ENCODE data around the gene CNTN1. TPM values are rescaled to one million over a fixed set of nuclear protein-coding genes. Genes with fewer than 3 reads are reported as not detected.
"Not testable (repeated sequence)": the region's sequence is repeated elsewhere in the genome, so short reads cannot be mapped to it uniquely, and the experiment has no call there.

CNTN1 gene
- total RNA-seq, 6 donors from 2014 or later = 1.0 to 9.8 (median 5.6) TPM

DNA sequence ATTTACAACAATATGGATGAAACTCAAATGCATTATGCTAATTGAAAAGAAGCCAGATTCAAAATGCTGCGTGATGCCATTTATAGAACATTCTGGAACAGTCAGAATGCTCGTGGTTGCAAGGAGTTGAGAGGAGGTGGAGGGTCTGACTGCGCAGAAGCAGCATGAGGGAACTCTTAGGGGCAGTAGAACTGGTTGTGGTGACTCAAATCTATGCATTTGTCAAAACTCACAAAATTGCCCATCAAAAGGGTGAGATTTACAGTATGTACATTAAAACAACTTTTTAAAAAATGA is 382.2 kb downstream of the CNTN1 start:
- ATAC-seq (ENCODE audit: low FRiP score in 2 of 2) (no peak), DNase-seq (no peak)
- Histone ChIP-seq H3K4me1 (no peaks in the 10 kb centered on the region), H3K4me3 (no peak overlapping the region), H3K27ac (no peak overlapping the region), H3K9me3 (no peaks in the 10 kb centered on the region), H3K36me3 (no peaks in the 10 kb centered on the region), H3K27me3 (no peaks in the 10 kb centered on the region)
- TF ChIP-seq EP300 (IDR thresholded peaks at IDR 0.05) (no peak), POLR2AphosphoS5 (IDR thresholded peaks at IDR 0.05) (no peak), POLR2A (IDR thresholded peaks at IDR 0.05) (no peak)
- TF ChIP-seq, protein P1, sequence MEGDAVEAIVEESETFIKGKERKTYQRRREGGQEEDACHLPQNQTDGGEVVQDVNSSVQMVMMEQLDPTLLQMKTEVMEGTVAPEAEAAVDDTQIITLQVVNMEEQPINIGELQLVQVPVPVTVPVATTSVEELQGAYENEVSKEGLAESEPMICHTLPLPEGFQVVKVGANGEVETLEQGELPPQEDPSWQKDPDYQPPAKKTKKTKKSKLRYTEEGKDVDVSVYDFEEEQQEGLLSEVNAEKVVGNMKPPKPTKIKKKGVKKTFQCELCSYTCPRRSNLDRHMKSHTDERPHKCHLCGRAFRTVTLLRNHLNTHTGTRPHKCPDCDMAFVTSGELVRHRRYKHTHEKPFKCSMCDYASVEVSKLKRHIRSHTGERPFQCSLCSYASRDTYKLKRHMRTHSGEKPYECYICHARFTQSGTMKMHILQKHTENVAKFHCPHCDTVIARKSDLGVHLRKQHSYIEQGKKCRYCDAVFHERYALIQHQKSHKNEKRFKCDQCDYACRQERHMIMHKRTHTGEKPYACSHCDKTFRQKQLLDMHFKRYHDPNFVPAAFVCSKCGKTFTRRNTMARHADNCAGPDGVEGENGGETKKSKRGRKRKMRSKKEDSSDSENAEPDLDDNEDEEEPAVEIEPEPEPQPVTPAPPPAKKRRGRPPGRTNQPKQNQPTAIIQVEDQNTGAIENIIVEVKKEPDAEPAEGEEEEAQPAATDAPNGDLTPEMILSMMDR (IDR thresholded peaks at IDR 0.05) = no peak
- 74 to 78% methylated on average over 3 of the region's 3 CpGs for WGBS, 2 donors

DNA sequence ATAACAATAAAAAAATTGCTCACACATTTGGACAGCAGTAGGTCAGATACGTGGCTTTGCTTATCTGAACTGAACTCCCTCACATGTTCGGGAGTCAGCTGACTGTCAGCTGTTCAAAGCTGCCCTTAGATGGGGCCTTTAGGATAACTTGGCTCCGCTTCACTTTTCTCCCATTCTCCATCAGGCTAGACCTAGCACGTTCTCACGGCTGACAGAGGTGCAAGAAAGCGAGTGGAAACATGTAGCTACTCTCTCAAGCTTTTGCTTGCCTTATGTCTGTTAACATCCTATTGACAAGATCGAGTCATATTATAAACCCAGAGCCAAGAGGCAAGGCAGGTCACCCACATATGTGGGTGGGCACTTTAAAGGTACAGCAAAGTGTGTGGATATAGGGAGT is 383.9 kb downstream of the CNTN1 start:
- DNase-seq (no peak), ATAC-seq (ENCODE audit: low FRiP score in 2 of 2) (no peak)
- Histone ChIP-seq H3K27ac (no peak overlapping the region), H3K36me3 (no peaks in the 10 kb centered on the region), H3K9me3 (peaks cover 0 to 5% (median 1%) of the 10 kb centered on the region in 4 donors), H3K27me3 (no peaks in the 10 kb centered on the region), H3K4me1 (no peaks in the 10 kb centered on the region), H3K4me3 (no peak overlapping the region)
- WGBS, 2 donors = 59 to 70% methylated on average over 7 of the region's 7 CpGs
- TF ChIP-seq POLR2A (IDR thresholded peaks at IDR 0.05) = no peak
- TF ChIP-seq, protein P1 (IDR thresholded peaks at IDR 0.05) = no peak
- TF ChIP-seq POLR2AphosphoS5 (IDR thresholded peaks at IDR 0.05) = no peak
- no peak for TF ChIP-seq EP300 (IDR thresholded peaks at IDR 0.05)

DNA sequence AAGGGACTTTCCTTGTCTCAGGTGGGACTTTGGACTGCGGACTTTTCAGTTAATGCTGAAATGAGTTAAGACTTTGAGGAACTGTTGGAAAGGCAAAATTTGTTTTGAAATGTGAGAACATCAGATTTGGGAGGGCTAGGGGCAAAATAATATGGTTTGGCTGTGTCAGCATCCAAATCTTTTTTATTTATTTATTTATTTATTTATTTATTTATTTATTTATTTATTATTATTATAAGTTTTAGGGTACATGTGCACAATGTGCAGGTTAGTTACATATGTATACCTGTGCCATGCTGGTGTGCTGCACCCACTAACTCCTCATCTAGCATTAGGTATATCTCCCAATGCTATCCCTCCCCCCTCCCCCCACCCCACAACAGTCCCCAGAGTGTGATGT is 389.0 kb downstream of the CNTN1 start:
- not testable (repeated sequence) for H3K4me3 ChIP-seq; ATAC-seq (ENCODE audit: low FRiP score in 2 of 2); H3K27ac ChIP-seq; H3K36me3 ChIP-seq; H3K27me3 ChIP-seq; DNase-seq; H3K9me3 ChIP-seq; H3K4me1 ChIP-seq
- WGBS, 2 donors = 0% methylated on average over 1 of the region's 1 CpG

DNA sequence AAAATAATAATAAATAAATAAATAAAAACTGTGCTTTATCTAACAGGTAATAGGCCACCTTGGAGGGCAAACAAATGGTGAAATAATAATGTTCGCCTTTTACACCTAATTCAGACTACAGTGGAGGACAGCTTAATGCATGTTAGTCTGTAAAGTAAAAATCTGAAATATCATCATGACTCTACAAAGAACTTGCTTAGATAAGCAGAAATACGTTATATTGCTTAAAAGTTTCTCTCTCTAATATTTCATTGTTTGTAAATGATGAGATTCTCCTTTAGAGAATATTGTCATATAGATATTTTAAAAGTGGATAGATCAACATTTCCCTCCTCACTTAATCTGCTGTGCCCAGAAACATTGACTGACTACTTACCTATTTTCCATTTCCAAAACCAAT is 397.2 kb downstream of the CNTN1 start:
- Histone ChIP-seq H3K27me3 (no peaks in the 10 kb centered on the region), H3K4me3 (no peak overlapping the region), H3K9me3 (no peaks in the 10 kb centered on the region), H3K27ac (no peak overlapping the region), H3K36me3 (no peaks in the 10 kb centered on the region), H3K4me1 (no peaks in the 10 kb centered on the region)
- ATAC-seq (ENCODE audit: low FRiP score in 2 of 2) = no peak
- WGBS, 2 donors = 81 to 85% methylated on average over 2 of the region's 2 CpGs
- no peak for DNase-seq
- TF ChIP-seq, protein P1 (IDR thresholded peaks at IDR 0.05) = no peak
- TF ChIP-seq EP300 (IDR thresholded peaks at IDR 0.05) (no peak), POLR2AphosphoS5 (IDR thresholded peaks at IDR 0.05) (no peak), POLR2A (IDR thresholded peaks at IDR 0.05) (no peak)

DNA sequence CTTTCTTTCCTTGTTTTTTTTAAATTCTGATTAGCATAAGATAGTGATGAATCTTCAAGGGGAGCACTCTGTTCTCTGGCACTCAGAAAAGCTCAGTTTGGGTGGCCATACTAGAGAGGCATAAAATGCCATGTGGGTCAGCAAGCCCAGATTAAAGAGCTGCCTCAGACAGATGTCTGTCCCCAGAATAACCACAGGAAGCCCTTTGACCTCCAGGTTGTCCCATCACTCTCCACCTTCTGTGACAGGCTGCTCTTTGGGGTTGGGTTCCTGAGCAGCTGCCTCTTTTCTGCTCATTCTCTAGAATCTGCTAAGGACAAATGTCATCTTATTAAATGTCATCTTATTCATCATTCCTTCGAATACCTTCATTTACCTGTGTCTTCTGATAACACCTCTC is 399.9 kb downstream of the CNTN1 start:
- Histone ChIP-seq H3K4me3 (no peak overlapping the region), H3K4me1 (no peaks in the 10 kb centered on the region), H3K27ac (no peak overlapping the region), H3K36me3 (no peaks in the 10 kb centered on the region), H3K9me3 (no peaks in the 10 kb centered on the region), H3K27me3 (no peaks in the 10 kb centered on the region)
- WGBS, 2 donors = 68 to 74% methylated on average over 1 of the region's 1 CpG
- ATAC-seq (ENCODE audit: low FRiP score in 2 of 2) (no peak), DNase-seq (no peak)
- TF ChIP-seq, protein P1 (IDR thresholded peaks at IDR 0.05) = no peak
- TF ChIP-seq POLR2AphosphoS5 (IDR thresholded peaks at IDR 0.05) (no peak), EP300 (IDR thresholded peaks at IDR 0.05) (no peak), POLR2A (IDR thresholded peaks at IDR 0.05) (no peak)
